Measurements from ENCODE around the gene PTPRG. TPM values are rescaled to one million over a fixed set of nuclear protein-coding genes. Genes with fewer than 3 reads are reported as not detected.

PTPRG gene
- total RNA-seq, 1 experiment from 2014 or later, result 0.74 TPM

GRCh38 chr3:62041681-62042080 lies 480.3 kb downstream of the PTPRG start:
- no TSS peak for BruUV-seq (replicated peaks)
- Histone ChIP-seq H3K9me3 (ENCODE audit: control insufficient read depth, insufficient read depth, low read depth, low read length) (no peaks in the 10 kb centered on the region), H3K4me1 (ENCODE audit: control insufficient read depth, insufficient read depth, low read length) (no peaks in the 10 kb centered on the region), H3K27ac (ENCODE audit: low read length) (no peak overlapping the region), H3K36me3 (ENCODE audit: control insufficient read depth, insufficient read depth, low read length) (no peaks in the 10 kb centered on the region), H3K27me3 (ENCODE audit: control insufficient read depth, insufficient read depth, low read length) (no peaks in the 10 kb centered on the region), H3K4me3 (ENCODE audit: low read depth in 2 of 2, low read length in 2 of 2) (no peak overlapping the region)
- TF ChIP-seq TCF7L2 (IDR thresholded peaks at IDR 0.05; ENCODE audit: low read depth, low read length) (no peak), REST (IDR thresholded peaks at IDR 0.05; ENCODE audit: insufficient read depth in 1 of 2, low read depth in 2 of 2, low read length in 1 of 2) (no peak), CTCF (IDR thresholded peaks at IDR 0.05) (no peak), POLR2AphosphoS5 (IDR thresholded peaks at IDR 0.05; ENCODE audit: low read depth, low read length) (no peak), SIN3A (IDR thresholded peaks at IDR 0.05; ENCODE audit: borderline replicate concordance, insufficient read depth, low read depth, low read length) (no peak)
- ChIA-PET CTCF (no interaction called here), POLR2A (no interaction called here)
- no peak for DNase-seq (ENCODE audit: low read depth, low spot score)
- no peak for ATAC-seq
- in situ Hi-C loops (cut with HindIII; ENCODE audit: low pct_unique_long_range_greater_than_20kb, low sequenced_read_pairs) (no loop called here), intact Hi-C loops (cut with micrococcal nuclease; ENCODE audit: unreplicated experiment) (no loop called here)

DNA sequence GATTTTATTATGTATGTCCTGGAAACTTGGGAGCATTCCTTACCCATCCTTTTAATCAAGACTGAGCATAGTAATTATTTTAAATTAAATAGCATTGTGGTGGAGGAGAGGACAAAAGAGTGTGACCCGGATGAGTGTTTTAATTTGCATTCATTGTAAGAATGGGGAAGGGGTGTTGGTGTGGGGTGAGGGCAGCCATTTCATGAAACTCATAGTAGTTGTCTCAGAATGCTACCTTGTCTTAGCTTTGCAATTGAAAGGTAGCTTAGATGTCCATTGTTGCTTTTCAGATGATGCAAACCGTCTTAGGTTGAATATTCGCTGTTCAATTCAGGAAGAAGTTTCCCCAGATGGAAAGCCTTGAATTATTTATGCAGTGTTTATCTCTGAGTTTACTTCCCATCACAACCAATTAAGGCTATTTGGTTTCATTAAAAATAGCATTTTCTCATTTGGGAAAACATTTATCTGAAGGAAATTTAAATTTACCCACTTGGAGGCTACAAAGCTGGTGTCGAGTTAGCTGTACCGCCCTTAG lies 483.6 kb downstream of the PTPRG start:
- no peaks in the 10 kb centered on the region for H3K4me1 ChIP-seq (ENCODE audit: control insufficient read depth, insufficient read depth, low read length)
- ATAC-seq, result no peak
- no peaks in the 10 kb centered on the region for H3K9me3 ChIP-seq (ENCODE audit: control insufficient read depth, insufficient read depth, low read depth, low read length)
- no peak overlapping the region for H3K4me3 ChIP-seq (ENCODE audit: low read depth in 2 of 2, low read length in 2 of 2)
- intact Hi-C loops (cut with micrococcal nuclease; ENCODE audit: unreplicated experiment), result no loop called here
- TF ChIP-seq POLR2AphosphoS5 (IDR thresholded peaks at IDR 0.05; ENCODE audit: low read depth, low read length) (no peak), CTCF (IDR thresholded peaks at IDR 0.05) (no peak), REST (IDR thresholded peaks at IDR 0.05; ENCODE audit: insufficient read depth in 1 of 2, low read depth in 2 of 2, low read length in 1 of 2) (no peak), TCF7L2 (IDR thresholded peaks at IDR 0.05; ENCODE audit: low read depth, low read length) (no peak), SIN3A (IDR thresholded peaks at IDR 0.05; ENCODE audit: borderline replicate concordance, insufficient read depth, low read depth, low read length) (no peak)
- BruUV-seq (replicated peaks), result no TSS peak
- no peaks in the 10 kb centered on the region for H3K27me3 ChIP-seq (ENCODE audit: control insufficient read depth, insufficient read depth, low read length)
- POLR2A ChIA-PET, result no interaction called here
- no peak for DNase-seq (ENCODE audit: low read depth, low spot score)
- no peak overlapping the region for H3K27ac ChIP-seq (ENCODE audit: low read length)
- in situ Hi-C loops (cut with HindIII; ENCODE audit: low pct_unique_long_range_greater_than_20kb, low sequenced_read_pairs), result no loop called here
- H3K36me3 ChIP-seq (ENCODE audit: control insufficient read depth, insufficient read depth, low read length), result no peaks in the 10 kb centered on the region
- CTCF ChIA-PET, result no interaction called here

Data from Panc1 (cell line).